ENCODE data around the gene GPR176. TPM values are rescaled to one million over a fixed set of nuclear protein-coding genes. Genes with fewer than 3 reads are reported as not detected.

GPR176 gene
- total RNA-seq, 5 donors from 2014 or later (not counting 1 experiment from before 2014, with no cell fraction given) = 0.15 to 0.30 TPM; not detected in 3

GRCh38 chr15:39868396-39868795 lies 51.7 kb downstream of the GPR176 start:
- H3K27ac Mint-ChIP-seq = no peak overlapping the region
- DNase-seq (no peak), ATAC-seq (replicated peaks in 1 of 4) (no peak)
- Histone ChIP-seq H3K27me3 (replicated peaks in 1 of 2; ENCODE audit: control insufficient read depth in 2 of 2, extremely low read depth in 1 of 2, insufficient read depth in 2 of 2, low read length in 1 of 2) (peaks cover 0 to 3% of the 10 kb centered on the region in 2 experiments), H3K9me3 (no peaks in the 10 kb centered on the region), H3K4me3 (ENCODE audit: control insufficient read depth in 1 of 2, extremely low read depth in 1 of 2, low read length in 1 of 2) (no peak overlapping the region), H3K36me3 (ENCODE audit: control insufficient read depth in 2 of 2, extremely low read depth in 1 of 2, insufficient read depth in 1 of 2, low read length in 1 of 2) (no peaks in the 10 kb centered on the region), H3K4me1 (ENCODE audit: control insufficient read depth in 1 of 2, extremely low read depth in 1 of 2, insufficient read depth in 2 of 2, low read length in 2 of 2) (no peaks in the 10 kb centered on the region), H3K27ac (ENCODE audit: low read length) (no peak overlapping the region)
- peaks cover 12 to 22% of the 10 kb centered on the region in 2 donors for H3K27me3 Mint-ChIP-seq
- H3K4me3 Mint-ChIP-seq = no peak overlapping the region
- no peaks in the 10 kb centered on the region for H3K36me3 Mint-ChIP-seq
- WGBS (ENCODE audit: insufficient coverage) = no CpG with 5 or more reads among the region's 2 CpGs
- ChIA-PET CTCF (no interaction called here), POLR2A (no interaction called here)
- no peaks in the 10 kb centered on the region for H3K9me3 Mint-ChIP-seq
- no peaks in the 10 kb centered on the region for H3K4me1 Mint-ChIP-seq

DNA sequence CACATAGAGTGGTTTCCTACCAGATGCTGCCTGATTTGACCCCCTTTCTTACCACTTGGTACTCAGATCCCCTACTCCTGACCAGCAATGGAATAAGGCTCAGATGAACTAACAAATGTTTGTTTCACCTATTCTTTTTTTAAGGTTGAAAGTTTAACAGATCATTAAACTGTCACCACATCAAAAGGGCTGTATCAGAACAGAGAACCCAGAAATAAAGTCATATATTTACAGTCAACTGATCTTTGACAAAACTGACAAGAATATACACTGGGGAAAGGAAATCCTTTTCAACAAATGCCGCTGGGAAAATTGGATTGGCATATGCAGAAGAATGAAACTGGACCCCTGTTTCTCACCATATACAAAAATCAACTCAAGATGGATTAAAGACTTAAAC lies 56.0 kb downstream of the GPR176 start:
- CTCF ChIA-PET = no interaction called here
- no peak for ATAC-seq (replicated peaks in 1 of 4)
- H3K9me3 Mint-ChIP-seq = no peaks in the 10 kb centered on the region

DNA sequence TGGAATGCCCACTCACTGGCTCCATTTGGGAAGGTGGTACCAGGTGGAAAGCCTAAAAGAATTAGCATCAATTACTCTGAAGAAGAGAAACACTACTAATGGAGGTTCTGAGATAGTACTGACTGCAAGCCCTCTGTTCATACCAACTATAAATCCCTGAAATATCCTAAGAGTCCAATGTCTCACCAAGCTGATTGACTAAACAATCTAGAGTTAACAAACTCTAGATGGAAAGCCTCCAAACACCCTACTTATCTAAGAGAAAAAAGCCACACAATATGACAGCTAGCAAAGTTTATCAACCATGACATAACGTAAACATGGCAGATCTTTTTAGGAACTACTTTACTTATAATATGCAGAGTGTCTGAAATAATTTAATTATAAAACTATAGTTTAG lies 59.2 kb downstream of the GPR176 start:
- H3K4me1 Mint-ChIP-seq = no peaks in the 10 kb centered on the region
- H3K4me3 ChIP-seq (ENCODE audit: control insufficient read depth in 1 of 2, extremely low read depth in 1 of 2, low read length in 1 of 2) = no peak overlapping the region

More for the DNA sequence above, 56.0 kb downstream of the GPR176 start:
- H3K36me3 Mint-ChIP-seq = no peaks in the 10 kb centered on the region
- peaks cover 16 to 25% of the 10 kb centered on the region in 2 donors for H3K27me3 Mint-ChIP-seq
- no peak overlapping the region for H3K4me3 ChIP-seq (ENCODE audit: control insufficient read depth in 1 of 2, extremely low read depth in 1 of 2, low read length in 1 of 2)
- POLR2A ChIA-PET = no interaction called here
- H3K27ac ChIP-seq (ENCODE audit: low read length) = no peak overlapping the region
- no peak for DNase-seq
- H3K4me1 ChIP-seq (ENCODE audit: control insufficient read depth in 1 of 2, extremely low read depth in 1 of 2, insufficient read depth in 2 of 2, low read length in 2 of 2) = no peaks in the 10 kb centered on the region
- no CpG with 5 or more reads among the region's 1 CpG for WGBS (ENCODE audit: insufficient coverage)
- H3K27ac Mint-ChIP-seq = no peak overlapping the region
- no peaks in the 10 kb centered on the region for H3K9me3 ChIP-seq
- no peaks in the 10 kb centered on the region for H3K4me1 Mint-ChIP-seq
- peaks cover 0 to under 1% of the 10 kb centered on the region in 2 experiments for H3K27me3 ChIP-seq (replicated peaks in 1 of 2; ENCODE audit: control insufficient read depth in 2 of 2, extremely low read depth in 1 of 2, insufficient read depth in 2 of 2, low read length in 1 of 2)
- no peak overlapping the region for H3K4me3 Mint-ChIP-seq
- H3K36me3 ChIP-seq (ENCODE audit: control insufficient read depth in 2 of 2, extremely low read depth in 1 of 2, insufficient read depth in 1 of 2, low read length in 1 of 2) = no peaks in the 10 kb centered on the region

DNA sequence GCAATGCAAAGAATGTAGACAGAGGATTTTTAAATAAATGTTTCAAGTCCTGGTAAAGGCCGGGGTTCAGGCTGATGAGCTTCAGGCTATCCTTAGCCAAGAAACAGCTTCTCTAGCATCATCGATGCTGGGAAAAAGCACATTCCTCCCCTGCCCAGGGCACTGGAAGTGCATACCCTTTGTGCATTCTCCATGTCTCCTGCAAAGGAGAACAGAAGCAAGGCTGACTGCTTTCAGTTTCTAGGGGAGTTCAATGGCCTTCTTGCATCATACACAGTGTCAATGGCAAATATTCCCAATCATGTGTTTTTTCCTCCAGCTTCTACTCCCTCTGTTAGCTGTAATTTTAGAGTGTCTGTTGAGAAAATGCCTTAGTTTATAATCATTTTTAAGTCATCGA lies 59.9 kb downstream of the GPR176 start:
- no peak overlapping the region for H3K27ac Mint-ChIP-seq
- no peaks in the 10 kb centered on the region for H3K9me3 Mint-ChIP-seq
- ChIA-PET POLR2A (no interaction called here), CTCF (no interaction called here)
- no peaks in the 10 kb centered on the region for H3K36me3 Mint-ChIP-seq
- peaks cover 0 to 3% of the 10 kb centered on the region in 2 experiments for H3K27me3 ChIP-seq (replicated peaks in 1 of 2; ENCODE audit: control insufficient read depth in 2 of 2, extremely low read depth in 1 of 2, insufficient read depth in 2 of 2, low read length in 1 of 2)
- DNase-seq (no peak), ATAC-seq (replicated peaks in 1 of 4) (no peak)
- H3K4me3 ChIP-seq (ENCODE audit: control insufficient read depth in 1 of 2, extremely low read depth in 1 of 2, low read length in 1 of 2) = no peak overlapping the region
- no peak overlapping the region for H3K27ac ChIP-seq (ENCODE audit: low read length)
- no peaks in the 10 kb centered on the region for H3K9me3 ChIP-seq
- no peaks in the 10 kb centered on the region for H3K4me1 Mint-ChIP-seq
- H3K4me1 ChIP-seq (ENCODE audit: control insufficient read depth in 1 of 2, extremely low read depth in 1 of 2, insufficient read depth in 2 of 2, low read length in 2 of 2) = no peaks in the 10 kb centered on the region
- no peaks in the 10 kb centered on the region for H3K36me3 ChIP-seq (ENCODE audit: control insufficient read depth in 2 of 2, extremely low read depth in 1 of 2, insufficient read depth in 1 of 2, low read length in 1 of 2)
- peaks cover 11 to 15% of the 10 kb centered on the region in 2 donors for H3K27me3 Mint-ChIP-seq
- no peak overlapping the region for H3K4me3 Mint-ChIP-seq
- 92% methylated on average over 2 of the region's 3 CpGs for WGBS (ENCODE audit: insufficient coverage)

More for the DNA sequence above, 59.2 kb downstream of the GPR176 start:
- H3K9me3 ChIP-seq = no peaks in the 10 kb centered on the region
- Mint-ChIP-seq H3K27me3 (peaks cover 11 to 20% of the 10 kb centered on the region in 2 donors), H3K36me3 (no peaks in the 10 kb centered on the region), H3K9me3 (no peaks in the 10 kb centered on the region), H3K27ac (no peak overlapping the region), H3K4me3 (no peak overlapping the region)
- no peak overlapping the region for H3K27ac ChIP-seq (ENCODE audit: low read length)
- ChIA-PET POLR2A (no interaction called here), CTCF (no interaction called here)
- H3K36me3 ChIP-seq (ENCODE audit: control insufficient read depth in 2 of 2, extremely low read depth in 1 of 2, insufficient read depth in 1 of 2, low read length in 1 of 2) = no peaks in the 10 kb centered on the region
- ATAC-seq (replicated peaks in 1 of 4) (no peak), DNase-seq (no peak)
- no CpG with 5 or more reads among the region's 1 CpG for WGBS (ENCODE audit: insufficient coverage)
- no peaks in the 10 kb centered on the region for H3K4me1 ChIP-seq (ENCODE audit: control insufficient read depth in 1 of 2, extremely low read depth in 1 of 2, insufficient read depth in 2 of 2, low read length in 2 of 2)
- H3K27me3 ChIP-seq (replicated peaks in 1 of 2; ENCODE audit: control insufficient read depth in 2 of 2, extremely low read depth in 1 of 2, insufficient read depth in 2 of 2, low read length in 1 of 2) = peaks cover 0 to 3% of the 10 kb centered on the region in 2 experiments

- no peak overlapping the region for H3K27ac ChIP-seq (ENCODE audit: low read length)
- DNase-seq (no peak), ATAC-seq (replicated peaks in 1 of 4) (no peak)
- H3K27ac Mint-ChIP-seq = no peak overlapping the region
- H3K9me3 Mint-ChIP-seq = no peaks in the 10 kb centered on the region
- H3K36me3 Mint-ChIP-seq = no peaks in the 10 kb centered on the region
- no peaks in the 10 kb centered on the region for H3K4me1 Mint-ChIP-seq
- no peaks in the 10 kb centered on the region for H3K36me3 ChIP-seq (ENCODE audit: control insufficient read depth in 2 of 2, extremely low read depth in 1 of 2, insufficient read depth in 1 of 2, low read length in 1 of 2)
- H3K27me3 Mint-ChIP-seq = peaks cover 9 to 12% of the 10 kb centered on the region in 2 donors
- ChIA-PET CTCF (no interaction called here), POLR2A (no interaction called here)
- WGBS (ENCODE audit: insufficient coverage) = no CpG with 5 or more reads among the region's 4 CpGs
- no peaks in the 10 kb centered on the region for H3K9me3 ChIP-seq
- no peak overlapping the region for H3K4me3 Mint-ChIP-seq
- H3K4me3 ChIP-seq (ENCODE audit: control insufficient read depth in 1 of 2, extremely low read depth in 1 of 2, low read length in 1 of 2) = no peak overlapping the region
- no peaks in the 10 kb centered on the region for H3K4me1 ChIP-seq (ENCODE audit: control insufficient read depth in 1 of 2, extremely low read depth in 1 of 2, insufficient read depth in 2 of 2, low read length in 2 of 2)
- peaks cover 0 to 3% of the 10 kb centered on the region in 2 experiments for H3K27me3 ChIP-seq (replicated peaks in 1 of 2; ENCODE audit: control insufficient read depth in 2 of 2, extremely low read depth in 1 of 2, insufficient read depth in 2 of 2, low read length in 1 of 2)
These were observed 60.4 kb downstream of the GPR176 start for GRCh38 chr15:39859636-39860035.

- no peak overlapping the region for H3K27ac Mint-ChIP-seq
- Histone ChIP-seq H3K4me3 (ENCODE audit: control insufficient read depth in 1 of 2, extremely low read depth in 1 of 2, low read length in 1 of 2) (no peak overlapping the region), H3K27me3 (replicated peaks in 1 of 2; ENCODE audit: control insufficient read depth in 2 of 2, extremely low read depth in 1 of 2, insufficient read depth in 2 of 2, low read length in 1 of 2) (peaks cover 0 to 3% of the 10 kb centered on the region in 2 experiments), H3K27ac (ENCODE audit: low read length) (no peak overlapping the region), H3K9me3 (no peaks in the 10 kb centered on the region), H3K36me3 (ENCODE audit: control insufficient read depth in 2 of 2, extremely low read depth in 1 of 2, insufficient read depth in 1 of 2, low read length in 1 of 2) (no peaks in the 10 kb centered on the region), H3K4me1 (ENCODE audit: control insufficient read depth in 1 of 2, extremely low read depth in 1 of 2, insufficient read depth in 2 of 2, low read length in 2 of 2) (no peaks in the 10 kb centered on the region)
- no peak for ATAC-seq (replicated peaks in 1 of 4)
- no peaks in the 10 kb centered on the region for H3K4me1 Mint-ChIP-seq
- no CpG with 5 or more reads among the region's 1 CpG for WGBS (ENCODE audit: insufficient coverage)
- H3K27me3 Mint-ChIP-seq = peaks cover 3 to 5% of the 10 kb centered on the region in 2 donors
- DNase-seq = no peak
- H3K36me3 Mint-ChIP-seq = no peaks in the 10 kb centered on the region
- ChIA-PET POLR2A (interaction anchor here in 1 of 2 donors (0.7 kb wide), 1 partner anchor 417 kb away, joined by 8 read pairs; no protein-coding TSS in a partner anchor), CTCF (no interaction called here)
- no peak overlapping the region for H3K4me3 Mint-ChIP-seq
- H3K9me3 Mint-ChIP-seq = no peaks in the 10 kb centered on the region
These were observed 62.9 kb downstream of the GPR176 start for GRCh38 chr15:39857132-39857531.

GRCh38 chr15:39856357-39856756 lies 63.7 kb downstream of the GPR176 start:
- no peaks in the 10 kb centered on the region for H3K9me3 Mint-ChIP-seq
- H3K4me3 ChIP-seq (ENCODE audit: control insufficient read depth in 1 of 2, extremely low read depth in 1 of 2, low read length in 1 of 2) = no peak overlapping the region
- no peaks in the 10 kb centered on the region for H3K36me3 ChIP-seq (ENCODE audit: control insufficient read depth in 2 of 2, extremely low read depth in 1 of 2, insufficient read depth in 1 of 2, low read length in 1 of 2)
- no peak overlapping the region for H3K27ac Mint-ChIP-seq
- H3K27me3 ChIP-seq (replicated peaks in 1 of 2; ENCODE audit: control insufficient read depth in 2 of 2, extremely low read depth in 1 of 2, insufficient read depth in 2 of 2, low read length in 1 of 2) = peaks cover 0 to 3% of the 10 kb centered on the region in 2 experiments
- CTCF ChIA-PET = no interaction called here
- no peaks in the 10 kb centered on the region for H3K4me1 ChIP-seq (ENCODE audit: control insufficient read depth in 1 of 2, extremely low read depth in 1 of 2, insufficient read depth in 2 of 2, low read length in 2 of 2)
- ATAC-seq (replicated peaks in 1 of 4) (no peak), DNase-seq (no peak)
- H3K36me3 Mint-ChIP-seq = no peaks in the 10 kb centered on the region
- H3K9me3 ChIP-seq = no peaks in the 10 kb centered on the region
- H3K27ac ChIP-seq (ENCODE audit: low read length) = no peak overlapping the region
- H3K4me1 Mint-ChIP-seq = no peaks in the 10 kb centered on the region
- 86% methylated on average over 2 of the region's 3 CpGs for WGBS (ENCODE audit: insufficient coverage)
- POLR2A ChIA-PET = no interaction called here
- H3K27me3 Mint-ChIP-seq = peaks cover 3 to 5% of the 10 kb centered on the region in 2 donors
- no peak overlapping the region for H3K4me3 Mint-ChIP-seq

Measured in T-cell (primary cell).